ENCODE measurements around the gene NIT1. TPM values are rescaled to one million over a fixed set of nuclear protein-coding genes. Genes with fewer than 3 reads are reported as not detected.

Gene NIT1
- total and polyA plus RNA-seq, 2 experiments from 2014 or later: 41.3 to 48.9 TPM

DNA sequence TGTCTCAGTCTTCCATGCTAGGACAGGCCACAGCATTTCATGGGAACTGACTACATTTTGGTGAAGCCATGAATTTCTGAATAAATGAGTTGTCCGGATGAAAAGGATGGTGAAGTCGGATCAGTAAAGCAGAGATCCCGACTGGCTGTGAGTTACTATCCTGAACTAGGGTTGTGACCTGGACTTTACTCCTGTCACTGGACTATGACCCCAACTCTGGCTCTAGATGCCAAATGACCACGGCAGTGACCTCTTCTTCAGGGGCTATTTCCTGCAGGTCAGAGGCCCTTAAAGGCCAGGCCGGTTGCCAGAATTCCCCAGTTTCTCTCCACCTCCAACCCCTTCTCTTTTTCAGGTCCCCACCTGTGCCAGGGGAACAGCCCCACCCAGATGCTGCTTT, 26.8 kb upstream of the NIT1 start:
- no peak overlapping the region for H2AFZ ChIP-seq
- no peaks in the 10 kb centered on the region for H3K36me3 ChIP-seq (replicated peaks; ENCODE audit: insufficient read depth, low read depth)
- WGBS (ENCODE audit: low lambda C conversion rate, missing lambda C conversion rate): 92% methylated on average over 5 of the region's 5 CpGs
- H4K20me1 ChIP-seq (ENCODE audit: insufficient read depth, poor library complexity, severe bottlenecking): no peaks in the 10 kb centered on the region
- H3K27ac ChIP-seq: no peak overlapping the region
- no peak overlapping the region for H3K4me2 ChIP-seq
- no peaks in the 10 kb centered on the region for H3K4me1 ChIP-seq (ENCODE audit: insufficient read depth)
- no peaks in the 10 kb centered on the region for H3K27me3 ChIP-seq
- H3K9me3 ChIP-seq (ENCODE audit: low read depth): no peaks in the 10 kb centered on the region
- H3K9me2 ChIP-seq (replicated peaks; ENCODE audit: insufficient read depth): no peaks in the 10 kb centered on the region
- H3K79me2 ChIP-seq: peaks cover 11% of the 10 kb centered on the region
- H3K4me3 ChIP-seq: no peak overlapping the region
- TF ChIP-seq, protein P1, sequence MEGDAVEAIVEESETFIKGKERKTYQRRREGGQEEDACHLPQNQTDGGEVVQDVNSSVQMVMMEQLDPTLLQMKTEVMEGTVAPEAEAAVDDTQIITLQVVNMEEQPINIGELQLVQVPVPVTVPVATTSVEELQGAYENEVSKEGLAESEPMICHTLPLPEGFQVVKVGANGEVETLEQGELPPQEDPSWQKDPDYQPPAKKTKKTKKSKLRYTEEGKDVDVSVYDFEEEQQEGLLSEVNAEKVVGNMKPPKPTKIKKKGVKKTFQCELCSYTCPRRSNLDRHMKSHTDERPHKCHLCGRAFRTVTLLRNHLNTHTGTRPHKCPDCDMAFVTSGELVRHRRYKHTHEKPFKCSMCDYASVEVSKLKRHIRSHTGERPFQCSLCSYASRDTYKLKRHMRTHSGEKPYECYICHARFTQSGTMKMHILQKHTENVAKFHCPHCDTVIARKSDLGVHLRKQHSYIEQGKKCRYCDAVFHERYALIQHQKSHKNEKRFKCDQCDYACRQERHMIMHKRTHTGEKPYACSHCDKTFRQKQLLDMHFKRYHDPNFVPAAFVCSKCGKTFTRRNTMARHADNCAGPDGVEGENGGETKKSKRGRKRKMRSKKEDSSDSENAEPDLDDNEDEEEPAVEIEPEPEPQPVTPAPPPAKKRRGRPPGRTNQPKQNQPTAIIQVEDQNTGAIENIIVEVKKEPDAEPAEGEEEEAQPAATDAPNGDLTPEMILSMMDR (IDR thresholded peaks at IDR 0.05; ENCODE audit: poor library complexity): no peak
- TF ChIP-seq EZH2 (IDR thresholded peaks at IDR 0.05; ENCODE audit: borderline replicate concordance) (no peak), EZH2phosphoT487 (IDR thresholded peaks at IDR 0.05; ENCODE audit: low read depth, severe bottlenecking, unreplicated experiment) (no peak)
- no peak for DNase-seq (ENCODE audit: low spot score)

DNA sequence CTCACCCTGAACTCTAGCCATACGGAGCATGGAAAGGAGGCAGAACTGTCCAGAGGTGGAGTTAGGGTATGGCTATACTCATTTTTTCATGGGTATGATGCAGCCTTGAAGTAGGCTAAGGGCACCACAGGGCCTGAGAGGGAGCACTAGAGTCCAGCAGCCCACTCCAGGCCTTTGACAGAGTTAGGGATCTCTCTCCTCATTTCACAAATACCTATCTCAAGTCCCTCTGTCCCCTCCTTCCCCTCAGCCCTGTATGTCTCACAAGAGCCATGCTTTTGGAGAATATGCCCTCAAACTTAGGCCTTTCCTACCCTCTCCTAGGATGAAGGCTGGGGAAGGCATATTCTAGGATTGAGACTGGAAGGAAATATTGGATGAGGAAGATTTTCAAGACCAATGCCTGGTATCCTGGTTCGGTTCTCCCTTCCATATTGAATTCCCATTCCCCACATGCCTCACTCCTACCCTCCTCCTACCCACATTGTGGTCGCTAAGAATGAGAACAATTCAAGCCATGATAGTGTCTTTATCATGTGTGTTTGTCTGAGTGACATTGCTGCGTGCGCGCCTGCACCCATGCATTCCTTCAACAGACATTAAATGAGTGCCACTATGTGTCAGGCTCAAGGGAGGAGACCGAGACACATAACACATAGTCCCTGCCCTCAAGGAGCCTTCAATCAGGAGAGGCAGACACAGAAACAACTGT, 26.0 kb upstream of the NIT1 start:
- H3K9me2 ChIP-seq (replicated peaks; ENCODE audit: insufficient read depth): no peaks in the 10 kb centered on the region
- no peaks in the 10 kb centered on the region for H3K27me3 ChIP-seq
- no peak for DNase-seq (ENCODE audit: low spot score)
- peaks cover 11% of the 10 kb centered on the region for H3K79me2 ChIP-seq
- no peak overlapping the region for H3K4me3 ChIP-seq
- no peaks in the 10 kb centered on the region for H4K20me1 ChIP-seq (ENCODE audit: insufficient read depth, poor library complexity, severe bottlenecking)
- H3K4me1 ChIP-seq (ENCODE audit: insufficient read depth): peaks cover 3% of the 10 kb centered on the region
- TF ChIP-seq EZH2 (IDR thresholded peaks at IDR 0.05; ENCODE audit: borderline replicate concordance) (no peak), EZH2phosphoT487 (IDR thresholded peaks at IDR 0.05; ENCODE audit: low read depth, severe bottlenecking, unreplicated experiment) (no peak)
- TF ChIP-seq, protein P1 (IDR thresholded peaks at IDR 0.05; ENCODE audit: poor library complexity): no peak
- 90% methylated on average over 7 of the region's 7 CpGs for WGBS (ENCODE audit: low lambda C conversion rate, missing lambda C conversion rate)
- H3K9me3 ChIP-seq (ENCODE audit: low read depth): no peaks in the 10 kb centered on the region
- no peaks in the 10 kb centered on the region for H3K36me3 ChIP-seq (replicated peaks; ENCODE audit: insufficient read depth, low read depth)
- no peak overlapping the region for H2AFZ ChIP-seq
- H3K4me2 ChIP-seq: no peak overlapping the region
- no peak overlapping the region for H3K27ac ChIP-seq

DNA sequence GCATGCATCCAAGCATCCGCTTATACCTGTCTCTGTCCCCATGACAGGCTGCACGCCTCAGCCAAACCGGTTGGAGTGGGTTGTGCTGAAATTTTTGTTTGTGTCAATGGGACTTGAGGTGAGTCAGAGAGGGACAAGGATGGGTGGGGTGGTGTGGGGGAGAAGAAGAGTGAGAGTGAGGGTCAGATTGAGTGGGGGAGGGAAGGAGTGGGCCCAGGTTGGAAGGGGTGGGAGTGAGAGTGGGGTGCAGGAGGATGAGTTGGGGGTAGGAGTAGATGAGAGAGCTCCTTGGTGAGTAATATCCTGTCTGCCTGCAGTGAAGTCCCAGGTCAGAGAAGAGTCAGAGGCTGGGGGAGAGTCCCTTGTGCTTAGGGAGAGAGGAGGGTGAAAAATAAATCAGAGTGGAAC, 25.3 kb upstream of the NIT1 start:
- no peaks in the 10 kb centered on the region for H3K9me2 ChIP-seq (replicated peaks; ENCODE audit: insufficient read depth)
- no peak overlapping the region for H3K4me3 ChIP-seq
- H3K36me3 ChIP-seq (replicated peaks; ENCODE audit: insufficient read depth, low read depth): no peaks in the 10 kb centered on the region
- H3K4me2 ChIP-seq: no peak overlapping the region
- DNase-seq (ENCODE audit: low spot score): no peak
- H2AFZ ChIP-seq: no peak overlapping the region
- H3K9me3 ChIP-seq (ENCODE audit: low read depth): no peaks in the 10 kb centered on the region
- no peaks in the 10 kb centered on the region for H4K20me1 ChIP-seq (ENCODE audit: insufficient read depth, poor library complexity, severe bottlenecking)
- H3K79me2 ChIP-seq: peaks cover 8% of the 10 kb centered on the region
- TF ChIP-seq EZH2phosphoT487 (IDR thresholded peaks at IDR 0.05; ENCODE audit: low read depth, severe bottlenecking, unreplicated experiment): no peak
- TF ChIP-seq EZH2 (IDR thresholded peaks at IDR 0.05; ENCODE audit: borderline replicate concordance): no peak
- TF ChIP-seq, protein P1 (IDR thresholded peaks at IDR 0.05; ENCODE audit: poor library complexity): no peak
- H3K27me3 ChIP-seq: no peaks in the 10 kb centered on the region
- WGBS (ENCODE audit: low lambda C conversion rate, missing lambda C conversion rate): 78% methylated on average over 3 of the region's 3 CpGs
- H3K27ac ChIP-seq: no peak overlapping the region
- peaks cover 8% of the 10 kb centered on the region for H3K4me1 ChIP-seq (ENCODE audit: insufficient read depth)
